Activated gamma-delta T cell treated with anti-CD3 and anti-CD28 coated beads, Interleukin-2, amount 50 U/mL, for 16 hours (primary cell): Measurements from ENCODE around the gene ALDH3A1.
"Not testable (repeated sequence)": the region's sequence is repeated elsewhere in the genome, so short reads cannot be mapped to it uniquely, and the experiment has no call there.

Source experiments
- DNase-seq: peaks from one replicate; pipeline ENCODE4 v3.0.0-alpha.2; 2020; ENCODE audit warnings: low read depth

Gene ALDH3A1

GRCh38 chr17:19747829-19748806 is at the start of gene ALDH3A1:
Gene ALDH3A1 (minus strand): TSS chr17:19748298. CDS start chr17:19745129, 3,169 bp downstream.
- no peak for DNase-seq

DNA sequence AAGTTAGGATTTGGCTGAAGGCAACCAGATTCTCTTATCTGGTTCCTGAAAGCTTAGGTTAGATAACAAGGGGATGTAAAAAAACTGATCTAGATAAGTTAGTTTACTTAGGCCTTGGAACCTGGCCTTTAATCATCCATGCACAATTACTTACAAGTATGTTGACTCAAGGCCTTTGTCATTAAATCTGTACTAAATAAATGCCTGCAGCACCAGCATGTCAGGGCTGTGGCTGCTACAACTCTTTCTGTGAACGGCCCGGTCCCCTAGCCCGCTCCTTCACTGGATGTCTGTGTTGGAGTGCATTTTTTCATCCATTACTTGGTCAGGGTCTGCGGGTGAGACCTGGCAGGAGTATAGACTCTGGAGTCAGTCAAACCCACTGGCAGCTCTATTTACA is 48.4 kb upstream of the ALDH3A1 start:
- no peak for DNase-seq

DNA sequence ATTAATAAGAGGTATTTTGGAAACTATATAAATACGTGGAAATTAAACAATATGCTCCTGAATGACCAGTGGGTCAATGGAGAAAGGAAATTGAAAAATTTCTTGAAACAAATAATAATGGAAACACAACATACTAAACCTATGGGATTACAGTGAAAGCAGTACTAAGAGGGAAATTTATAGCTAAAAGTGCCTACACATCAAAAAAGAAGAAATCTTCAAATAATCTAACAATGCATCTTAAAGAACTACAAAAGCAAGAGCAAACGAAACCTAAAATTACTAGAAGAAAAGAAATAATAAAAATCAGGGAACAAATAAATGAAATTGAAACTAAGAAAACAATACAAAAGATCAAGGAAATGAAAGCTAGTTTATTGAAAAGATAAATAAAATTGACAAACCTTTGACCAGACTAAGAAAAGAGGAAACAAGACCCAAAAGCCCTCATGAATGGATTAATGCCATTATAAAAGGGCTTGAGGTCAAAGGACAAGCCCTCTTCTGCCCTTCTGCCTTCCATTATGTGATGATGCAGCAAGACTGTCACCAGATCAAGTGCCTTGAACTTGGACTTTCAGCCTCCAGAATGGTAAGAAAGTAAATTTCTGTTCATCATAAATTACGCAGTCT is 43.9 kb upstream of the ALDH3A1 start:
- no peak for DNase-seq

GRCh38 chr17:19787733-19788357 is 39.7 kb upstream of the ALDH3A1 start:
- no peak for DNase-seq

DNA sequence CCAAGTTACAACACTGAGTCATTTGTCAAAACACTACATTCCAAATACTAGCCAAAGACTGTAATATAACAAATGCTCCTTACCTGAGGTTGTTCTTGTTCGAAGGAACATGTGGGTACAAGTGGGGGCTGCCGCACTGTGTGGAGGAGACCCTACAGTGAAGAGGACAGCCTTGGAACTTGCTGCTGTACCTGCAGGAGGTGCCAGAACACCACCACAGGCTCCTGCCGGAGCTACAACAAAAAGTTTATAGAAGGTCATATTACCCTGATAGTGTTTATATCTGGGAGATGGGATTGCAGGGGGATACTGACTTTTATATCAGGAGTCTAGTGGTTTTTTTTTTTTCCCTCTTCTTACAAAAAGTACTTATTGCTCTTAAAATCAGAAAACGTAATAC is 37.8 kb upstream of the ALDH3A1 start:
- DNase-seq = no peak

- DNase-seq = no peak
These were observed 33.7 kb upstream of the ALDH3A1 start for GRCh38 chr17:19781488-19782458.

- no peak for DNase-seq
These were observed 32.7 kb upstream of the ALDH3A1 start for GRCh38 chr17:19780846-19781245.

DNA sequence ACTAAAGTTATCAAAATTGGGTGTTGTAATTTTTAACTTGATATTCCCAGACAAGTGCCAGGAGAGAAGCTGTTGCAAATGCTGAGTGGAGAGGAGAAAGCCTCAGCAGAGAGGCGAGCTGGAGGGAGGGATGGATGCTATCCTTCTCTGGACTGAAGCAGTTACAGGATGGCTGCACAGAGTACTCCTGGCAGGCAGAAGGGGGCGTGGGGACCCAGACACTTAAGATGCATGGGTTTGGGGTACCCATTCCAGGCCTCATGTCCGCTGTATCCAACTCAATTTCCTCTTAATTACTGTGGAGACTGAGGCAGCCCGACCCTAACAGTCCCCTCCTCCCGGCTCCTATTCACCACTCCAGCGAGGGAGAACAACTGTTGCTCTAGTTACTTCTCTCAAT is 25.4 kb upstream of the ALDH3A1 start:
- no peak for DNase-seq

GRCh38 chr17:19771971-19772630 is 24.0 kb upstream of the ALDH3A1 start:
- no peak for DNase-seq

DNA sequence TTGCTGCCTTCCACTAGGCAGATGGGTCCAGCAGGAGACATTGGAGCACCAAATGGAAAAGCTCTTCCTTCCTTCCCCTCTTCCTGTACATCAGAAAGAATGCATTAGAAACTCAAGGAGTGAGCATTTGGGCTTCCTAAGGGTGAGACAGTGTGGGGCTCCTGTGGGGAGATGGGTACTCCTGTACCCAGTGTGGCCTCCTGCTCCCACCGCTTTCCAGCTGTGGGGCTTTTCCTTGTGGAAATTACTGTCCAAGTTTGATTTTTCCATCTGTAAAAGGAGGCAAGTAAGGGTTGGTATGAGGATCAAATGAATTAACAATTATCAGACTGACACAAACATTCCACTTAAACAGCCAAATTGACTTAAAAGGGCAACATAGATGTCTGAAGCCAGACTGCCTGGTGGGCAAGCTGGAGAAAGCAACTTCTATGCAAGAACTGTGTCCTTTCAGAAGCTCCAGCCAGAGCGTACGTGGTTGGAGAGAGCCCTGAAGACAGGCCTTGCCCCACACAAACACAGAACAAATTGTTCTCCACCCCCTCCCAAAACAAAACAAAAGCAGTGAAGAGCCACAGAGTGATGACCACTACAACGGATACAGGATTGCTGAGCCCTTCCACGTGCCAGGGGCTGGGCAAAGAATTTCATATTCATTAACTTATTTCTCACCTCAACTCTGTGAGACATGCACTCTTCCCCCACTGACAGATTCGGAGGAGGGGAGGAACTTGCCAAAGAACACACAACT is 23.1 kb upstream of the ALDH3A1 start:
- DNase-seq = no peak

- no peak for DNase-seq
These were observed 22.0 kb upstream of the ALDH3A1 start for GRCh38 chr17:19769946-19770652.

DNA sequence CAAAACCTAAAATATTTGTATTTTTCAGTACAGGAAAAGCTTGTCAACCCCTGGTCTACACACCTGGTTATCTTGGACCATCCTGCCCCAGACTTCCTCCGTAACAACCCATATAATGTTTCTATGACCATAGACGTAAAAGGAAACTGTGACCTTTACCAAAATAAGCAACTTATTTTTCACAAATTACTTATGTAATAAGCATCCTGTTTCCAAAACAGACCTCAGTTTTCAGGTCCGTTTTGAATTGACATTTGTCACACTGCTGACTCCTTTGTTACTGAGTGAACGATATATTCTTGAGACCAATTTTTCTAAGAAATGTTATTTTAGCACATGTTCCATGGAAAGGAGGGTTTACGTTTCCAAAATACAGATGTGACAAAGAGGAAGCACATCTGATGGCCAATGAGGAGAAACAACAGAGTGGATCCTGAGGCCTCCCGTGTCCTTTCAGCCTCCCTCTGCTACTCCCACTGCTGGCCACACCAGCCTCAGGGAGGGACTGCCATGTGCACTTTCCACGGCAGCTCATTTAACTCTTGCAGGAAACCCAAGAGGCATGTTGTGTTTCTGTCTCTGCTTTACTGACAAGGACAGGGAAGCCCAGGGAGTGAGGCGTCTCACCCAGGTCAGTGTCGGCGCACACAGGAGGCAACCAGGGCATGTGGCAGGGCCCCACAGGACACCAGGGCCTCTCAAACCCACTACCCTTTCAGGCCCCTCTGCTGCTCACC is 20.1 kb upstream of the ALDH3A1 start:
- DNase-seq = no peak

DNA sequence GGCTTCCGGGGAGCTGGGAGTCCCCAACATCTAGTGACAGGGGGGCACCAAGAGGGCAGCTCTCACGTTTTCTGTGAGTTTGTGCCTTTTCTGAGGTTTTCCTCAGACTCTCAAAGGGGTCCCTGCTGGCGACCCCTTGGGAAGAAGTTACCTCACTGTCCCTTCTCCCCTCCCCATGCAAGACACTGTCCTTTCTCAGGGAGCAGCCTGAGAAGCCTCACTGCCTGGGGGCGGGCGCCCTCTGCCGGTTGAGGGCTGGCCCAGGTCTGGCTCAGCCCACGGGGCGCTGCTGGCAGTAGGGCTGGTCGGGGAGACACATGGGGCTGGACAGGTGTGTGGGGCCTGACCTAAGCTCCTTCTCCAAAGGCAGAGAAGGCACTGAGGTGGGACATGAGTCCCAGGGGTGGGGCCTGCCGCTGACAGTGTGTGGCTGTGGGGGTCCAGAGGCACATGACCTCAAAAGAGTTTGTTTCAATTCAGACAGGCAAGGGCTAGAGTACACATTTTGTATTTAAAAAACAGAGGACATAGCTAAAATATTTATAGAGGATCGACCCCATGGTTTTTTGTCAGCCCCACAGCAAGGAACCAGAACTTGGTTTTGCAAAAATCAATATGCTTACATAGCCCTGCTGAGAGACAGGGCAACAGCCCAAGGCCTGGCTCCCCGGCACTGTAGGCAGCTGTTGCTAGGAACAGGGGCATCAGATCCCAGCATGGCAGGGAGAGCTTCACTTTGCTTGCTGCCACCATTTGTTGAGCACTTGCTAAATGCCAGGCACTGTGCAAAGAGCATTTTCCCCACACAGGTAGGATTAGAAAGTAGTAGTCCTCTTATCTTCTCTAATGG is 18.5 kb upstream of the ALDH3A1 start:
- peak; percentile 62 for DNase-seq

DNA sequence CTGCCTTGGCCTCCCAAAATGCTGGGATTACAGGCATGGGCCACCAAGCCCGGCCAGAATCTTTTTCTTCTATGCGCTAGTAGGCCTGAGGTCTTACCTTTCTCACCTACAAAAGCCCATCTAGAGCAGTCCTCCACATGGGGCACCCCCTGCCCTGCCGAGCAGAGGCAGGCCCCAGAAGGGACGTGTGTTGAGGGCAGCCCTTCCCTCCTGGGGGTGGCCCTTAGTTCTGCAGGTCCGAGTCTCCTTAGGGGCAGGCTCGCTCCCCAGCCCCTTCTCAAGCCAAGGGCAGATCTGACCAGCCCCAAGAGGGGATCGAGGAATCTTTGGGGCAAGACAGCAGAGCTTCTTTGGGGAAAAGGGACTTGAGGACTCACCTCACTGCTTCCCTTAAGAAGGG is 17.9 kb upstream of the ALDH3A1 start:
- DNase-seq = no peak

GRCh38 chr17:19763991-19764390 is 15.9 kb upstream of the ALDH3A1 start:
- DNase-seq = not testable (repeated sequence)

- DNase-seq = no peak
These were observed 15.3 kb upstream of the ALDH3A1 start for GRCh38 chr17:19763416-19763815.

DNA sequence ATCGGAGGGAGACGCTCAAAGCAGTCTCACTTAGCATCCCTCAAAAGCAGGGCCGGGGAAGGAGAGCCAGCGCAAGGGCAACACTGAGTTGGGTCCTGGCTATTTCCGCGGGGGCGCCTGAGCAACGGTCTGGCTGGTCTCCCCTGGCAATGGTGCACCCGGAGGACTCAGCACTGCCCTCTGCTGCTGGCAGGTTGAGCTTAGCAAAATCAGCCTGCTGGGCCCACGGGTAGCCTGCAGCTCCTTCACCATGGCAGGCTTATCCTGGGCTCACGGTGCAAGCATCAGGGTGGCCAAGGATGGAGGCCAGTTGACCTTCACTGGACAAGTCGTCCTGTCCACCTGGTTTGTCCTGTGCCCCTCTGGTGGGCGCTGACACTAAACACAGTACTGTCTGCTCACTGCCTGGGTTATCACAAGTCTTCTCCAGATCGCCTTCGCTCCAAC is 14.4 kb upstream of the ALDH3A1 start:
- DNase-seq = peak; percentile 41

- DNase-seq = no peak
These were observed 12.6 kb upstream of the ALDH3A1 start for GRCh38 chr17:19760746-19761145.
